ENCODE measurements around the gene PRPF6. TPM values are rescaled to one million over a fixed set of nuclear protein-coding genes. Genes with fewer than 3 reads are reported as not detected.

PRPF6 gene
- total and polyA plus RNA-seq, 2 experiments from 2014 or later = 47.1 to 54.8 TPM

DNA sequence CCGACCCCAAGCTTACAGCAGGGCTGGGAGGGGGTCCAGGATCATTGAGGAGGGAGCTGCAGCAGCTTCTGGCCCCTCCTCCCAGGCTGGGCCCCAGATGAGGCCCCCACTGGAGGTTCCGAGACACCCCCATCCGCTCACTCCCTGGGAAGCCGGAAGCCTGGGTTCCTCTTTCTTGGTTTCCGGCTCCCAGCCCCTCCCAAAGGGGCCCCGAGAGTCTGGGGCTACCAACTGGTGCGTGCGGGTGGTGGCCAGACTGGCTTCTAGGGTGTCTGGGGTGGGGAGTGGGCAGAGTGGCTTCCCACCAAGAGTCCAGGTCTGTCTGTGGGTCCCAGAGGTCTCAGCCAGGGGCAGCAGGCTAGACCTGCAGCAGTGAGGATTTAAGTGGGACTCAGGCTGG is 96.2 kb downstream of the PRPF6 start:
- H3K36me3 ChIP-seq (ENCODE audit: low read depth) = no peaks in the 10 kb centered on the region
- no peaks in the 10 kb centered on the region for H3K9me2 ChIP-seq (ENCODE audit: insufficient read depth)
- TF ChIP-seq EZH2phosphoT487 (IDR thresholded peaks at IDR 0.05; ENCODE audit: insufficient read depth, low read depth) = no peak
- H3K4me2 ChIP-seq (ENCODE audit: unreplicated experiment) = no peak overlapping the region
- no peak overlapping the region for H3K4me3 ChIP-seq
- no peaks in the 10 kb centered on the region for H3F3A ChIP-seq (ENCODE audit: insufficient read depth)
- no peaks in the 10 kb centered on the region for H3K79me2 ChIP-seq (ENCODE audit: insufficient read depth)
- no peaks in the 10 kb centered on the region for H3K9me3 ChIP-seq (ENCODE audit: low read depth)
- H3K9ac ChIP-seq = no peak overlapping the region
- no peaks in the 10 kb centered on the region for H3K27me3 ChIP-seq (replicated peaks; ENCODE audit: insufficient read depth)
- H4K20me1 ChIP-seq (ENCODE audit: insufficient read depth) = no peaks in the 10 kb centered on the region
- in situ Hi-C loops (cut with MboI) = no loop called here
- no peak overlapping the region for H2AFZ ChIP-seq
- no peak overlapping the region for H3K27ac ChIP-seq
- peaks cover 10% of the 10 kb centered on the region for H3K4me1 ChIP-seq (ENCODE audit: insufficient read depth)
- WGBS, 2 experiments (ENCODE audit: low coverage in 1 of 2, low lambda C conversion rate in 2 of 2, missing lambda C conversion rate in 2 of 2) = 95 to 98% methylated on average over 8 of the region's 8 CpGs
- no peak for DNase-seq

GRCh38 chr20:64077541-64077875 is 96.6 kb downstream of the PRPF6 start:
- no peak for TF ChIP-seq EZH2 (IDR thresholded peaks at IDR 0.05; ENCODE audit: insufficient read depth, poor library complexity, severe bottlenecking)
- no peak for TF ChIP-seq EZH2phosphoT487 (IDR thresholded peaks at IDR 0.05; ENCODE audit: insufficient read depth, low read depth)
- H3K9ac ChIP-seq = no peak overlapping the region
- 85 to 88% methylated on average over 6 to 7 of the region's 7 CpGs for WGBS, 2 experiments (ENCODE audit: low coverage in 1 of 2, low lambda C conversion rate in 2 of 2, missing lambda C conversion rate in 2 of 2)
- H3K4me2 ChIP-seq (ENCODE audit: unreplicated experiment) = no peak overlapping the region
- H3K9me3 ChIP-seq (ENCODE audit: low read depth) = no peaks in the 10 kb centered on the region
- no peaks in the 10 kb centered on the region for H3K36me3 ChIP-seq (ENCODE audit: low read depth)
- no peaks in the 10 kb centered on the region for H3F3A ChIP-seq (ENCODE audit: insufficient read depth)
- no peak for DNase-seq
- H3K79me2 ChIP-seq (ENCODE audit: insufficient read depth) = no peaks in the 10 kb centered on the region
- H4K20me1 ChIP-seq (ENCODE audit: insufficient read depth) = no peaks in the 10 kb centered on the region
- H3K27ac ChIP-seq = no peak overlapping the region
- H2AFZ ChIP-seq = no peak overlapping the region
- no peaks in the 10 kb centered on the region for H3K27me3 ChIP-seq (replicated peaks; ENCODE audit: insufficient read depth)
- H3K4me1 ChIP-seq (ENCODE audit: insufficient read depth) = peaks cover 10% of the 10 kb centered on the region
- in situ Hi-C loops (cut with MboI) = no loop called here
- no peaks in the 10 kb centered on the region for H3K9me2 ChIP-seq (ENCODE audit: insufficient read depth)
- no peak overlapping the region for H3K4me3 ChIP-seq

DNA sequence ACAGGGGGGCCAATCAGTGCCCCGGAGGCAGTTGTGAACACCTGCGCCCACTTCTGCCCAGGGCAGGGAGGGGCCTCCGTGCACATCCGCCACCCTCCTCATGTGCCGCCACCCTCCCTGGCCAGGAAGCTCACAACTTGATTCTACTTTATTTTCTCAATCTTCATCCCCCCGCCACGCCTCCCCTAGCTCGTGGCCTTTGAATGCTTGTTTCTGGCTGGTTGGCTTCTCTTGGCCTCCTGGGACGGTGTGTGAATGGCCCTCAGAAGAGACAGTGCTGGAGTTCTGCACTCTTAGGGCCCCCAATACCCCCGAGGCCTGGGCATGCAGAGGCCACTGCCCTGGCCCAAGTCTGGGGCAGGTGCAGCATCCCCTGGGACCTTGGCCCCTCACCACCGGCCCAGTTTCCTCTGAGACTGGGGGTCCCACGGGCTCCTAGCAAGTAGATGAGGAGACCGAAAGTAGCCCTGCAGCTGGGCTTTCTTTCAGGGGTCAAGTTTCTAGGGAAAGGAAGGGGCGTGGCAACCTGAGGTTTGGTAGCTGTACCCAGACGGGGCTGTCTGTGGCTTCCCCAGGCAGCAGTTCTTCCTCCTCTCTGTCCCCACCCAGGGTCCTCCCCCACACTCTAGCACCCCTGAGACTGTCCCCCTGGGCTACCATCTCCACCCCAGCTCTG is 97.1 kb downstream of the PRPF6 start:
- in situ Hi-C loops (cut with MboI) = no loop called here

GRCh38 chr20:64078934-64079272 is 98.0 kb downstream of the PRPF6 start:
- in situ Hi-C loops (cut with MboI) = no loop called here
- Histone ChIP-seq H3K9ac (peak overlapping the region; percentile 73), H3K4me1 (ENCODE audit: insufficient read depth) (peaks cover 10% of the 10 kb centered on the region), H3K9me3 (ENCODE audit: low read depth) (no peaks in the 10 kb centered on the region), H3K9me2 (ENCODE audit: insufficient read depth) (no peaks in the 10 kb centered on the region), H3K79me2 (ENCODE audit: insufficient read depth) (no peaks in the 10 kb centered on the region), H3K4me3 (peak overlapping the region; percentile 78), H3K27me3 (replicated peaks; ENCODE audit: insufficient read depth) (no peaks in the 10 kb centered on the region), H3K36me3 (ENCODE audit: low read depth) (no peaks in the 10 kb centered on the region), H3K27ac (no peak overlapping the region), H3F3A (ENCODE audit: insufficient read depth) (no peaks in the 10 kb centered on the region), H2AFZ (peak overlapping the region; percentile 59), H4K20me1 (ENCODE audit: insufficient read depth) (no peaks in the 10 kb centered on the region), H3K4me2 (ENCODE audit: unreplicated experiment) (peak overlapping the region; percentile 68)
- WGBS, 2 experiments (ENCODE audit: low coverage in 1 of 2, low lambda C conversion rate in 2 of 2, missing lambda C conversion rate in 2 of 2) = 25 to 32% methylated on average over 4 of the region's 4 CpGs
- no peak for DNase-seq
- TF ChIP-seq EZH2phosphoT487 (IDR thresholded peaks at IDR 0.05; ENCODE audit: insufficient read depth, low read depth) = no peak
- no peak for TF ChIP-seq EZH2 (IDR thresholded peaks at IDR 0.05; ENCODE audit: insufficient read depth, poor library complexity, severe bottlenecking)

More for the DNA sequence above, 97.1 kb downstream of the PRPF6 start:
- Histone ChIP-seq H3K9ac (0 out of 2 replicates have a peak overlapping the region, but pooled peaks have one; percentile 73), H3K27me3 (replicated peaks; ENCODE audit: insufficient read depth) (no peaks in the 10 kb centered on the region), H3K4me1 (ENCODE audit: insufficient read depth) (peaks cover 10% of the 10 kb centered on the region), H3K79me2 (ENCODE audit: insufficient read depth) (no peaks in the 10 kb centered on the region), H3F3A (ENCODE audit: insufficient read depth) (no peaks in the 10 kb centered on the region), H3K36me3 (ENCODE audit: low read depth) (no peaks in the 10 kb centered on the region), H3K9me3 (ENCODE audit: low read depth) (no peaks in the 10 kb centered on the region), H3K4me3 (peak overlapping the region; percentile 78), H3K9me2 (ENCODE audit: insufficient read depth) (no peaks in the 10 kb centered on the region), H4K20me1 (ENCODE audit: insufficient read depth) (no peaks in the 10 kb centered on the region), H3K27ac (no peak overlapping the region), H3K4me2 (ENCODE audit: unreplicated experiment) (peak overlapping the region; percentile 68), H2AFZ (no peak overlapping the region)
- no peak for DNase-seq
- 81 to 83% methylated on average over 15 of the region's 15 CpGs for WGBS, 2 experiments (ENCODE audit: low coverage in 1 of 2, low lambda C conversion rate in 2 of 2, missing lambda C conversion rate in 2 of 2)
- no peak for TF ChIP-seq EZH2 (IDR thresholded peaks at IDR 0.05; ENCODE audit: insufficient read depth, poor library complexity, severe bottlenecking)
- TF ChIP-seq EZH2phosphoT487 (IDR thresholded peaks at IDR 0.05; ENCODE audit: insufficient read depth, low read depth) = no peak
